DMS79 treated with DMSO at 0.1 percent for 48 hours (cell line): ENCODE measurements around the gene KIF27.
"Not testable (repeated sequence)": the region's sequence is repeated elsewhere in the genome, so short reads cannot be mapped to it uniquely, and the experiment has no call there.

Experiments
- DNase-seq: peaks from one replicate; lab custom pipeline; 2025; lab: John Stamatoyannopoulos, UW

The KIF27 gene

GRCh38 chr9:83804454-83804853 is 116.8 kb downstream of the KIF27 start:
- not testable (repeated sequence) for DNase-seq

DNA sequence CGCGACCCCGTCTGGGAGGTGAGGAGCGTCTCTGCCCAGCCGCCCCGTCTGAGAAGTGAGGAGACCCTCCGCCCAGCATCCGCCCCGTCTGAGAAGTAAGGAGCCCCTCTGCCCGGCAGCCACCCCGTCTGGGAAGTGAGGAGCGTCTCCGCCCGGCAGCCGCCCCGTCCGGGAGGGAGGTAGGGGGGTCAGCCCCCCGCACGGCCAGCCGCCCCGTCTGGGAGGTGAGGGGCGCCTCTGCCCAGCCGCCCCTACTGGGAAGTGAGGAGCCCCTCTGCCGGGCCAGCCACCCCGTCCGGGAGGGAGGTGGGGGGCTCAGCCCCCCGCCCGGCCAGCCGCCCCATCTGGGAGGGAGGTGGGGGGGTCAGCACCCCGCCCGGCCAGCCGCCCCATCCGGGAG is 117.3 kb downstream of the KIF27 start:
- not testable (repeated sequence) for DNase-seq

- DNase-seq: no peak
Observed at GRCh38 chr9:83800236-83801033, 120.8 kb downstream of the KIF27 start.

- no peak for DNase-seq
Observed at GRCh38 chr9:83794051-83794450, 127.2 kb downstream of the KIF27 start.

DNA sequence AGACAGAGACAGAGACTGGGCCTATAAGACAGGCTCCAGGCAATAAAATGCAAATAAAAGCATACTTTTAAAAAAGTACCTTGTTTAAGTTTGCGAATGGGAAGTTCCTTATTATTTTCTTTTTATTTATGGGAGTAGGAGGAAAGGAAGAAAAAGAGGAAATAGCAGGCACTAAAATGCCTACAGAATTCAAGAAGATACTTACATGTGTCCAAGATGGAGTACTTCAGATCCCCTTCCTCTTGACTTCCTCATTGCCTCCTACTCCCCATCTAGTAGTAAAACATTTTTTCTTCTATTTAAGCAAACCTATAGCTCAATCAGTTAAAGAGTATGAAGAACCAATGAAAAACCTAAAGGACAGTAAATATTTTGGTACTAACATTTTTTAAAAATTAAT is 128.5 kb downstream of the KIF27 start:
- DNase-seq: no peak
